SK-N-SH (cell line): Measurements from ENCODE around the gene CSPG4. TPM values are rescaled to one million over a fixed set of nuclear protein-coding genes. Genes with fewer than 3 reads are reported as not detected.
A peak's percentile ranks its signal among the peaks of the same experiment; 100 is the strongest.

Experiments
- CTCF ChIA-PET: fragments of 300-600, 350-600 bp; formaldehyde crosslinking; extraction: SDS; loops from one replicate; lab custom pipeline; 2021; lab: Yijun Ruan, JAX
- POLR2A ChIA-PET: fragments of 350-600 bp; sonication (Branson Sonifier 250); formaldehyde crosslinking; extraction: SDS; loops from one replicate; lab custom pipeline; 2020; ENCODE audit warnings: antibody characterized with exemption, inconsistent platforms; lab: Yijun Ruan, JAX
- DNase-seq: peaks from one replicate; pipeline ENCODE4 v3.0.0; 2012
- H2AFZ ChIP-seq: fragments of 200-600 bp; sonication (generic); 2 replicates; pipeline ENCODE4 v1.8.1; 2016; ENCODE audit warnings: antibody characterized with exemption, mild to moderate bottlenecking, low read depth
- H3F3A ChIP-seq: fragments of 200-600 bp; sonication (generic); replicated peaks from 2 replicates; pipeline ENCODE3; 2016; ENCODE audit warnings: antibody characterized with exemption, mild to moderate bottlenecking; ENCODE audit not compliant: insufficient read depth
- H3K27ac ChIP-seq, 2 experiments: fragments of 200-500 bp in 1 of 2; fragments of 200-600 bp in 1 of 2; sonication (Bioruptor generic) in 1 of 2; sonication (generic), shearing (Covaris generic) in 1 of 2; 2 replicates each; pipeline versions ENCODE4 v1.5.1 to v1.6.1; 2014 to 2016; ENCODE audit warnings: low read depth in 2 of 2, inconsistent platforms in 1 of 2, low read length in 1 of 2, mild to moderate bottlenecking in 1 of 2, mixed read lengths in 1 of 2
- H3K27me3 ChIP-seq: fragments of 200-600 bp; sonication (generic), shearing (Covaris generic); 2 replicates; pipeline ENCODE4 v1.6.1; 2016; ENCODE audit warnings: mixed run types; ENCODE audit not compliant: insufficient read depth
- H3K36me3 ChIP-seq, 2 experiments: fragments of 200-500 bp in 1 of 2; fragments of 200-600 bp in 1 of 2; sonication (Bioruptor generic) in 1 of 2; sonication (generic) in 1 of 2; replicated peaks in 1 of 2; 2 replicates each; pipeline versions ENCODE3 to v1.5.1; 2014 to 2016; ENCODE audit warnings: low read length in 1 of 2, mild to moderate bottlenecking in 1 of 2; ENCODE audit not compliant: insufficient read depth in 2 of 2, control insufficient read depth in 1 of 2
- H3K4me1 ChIP-seq, 2 experiments: fragments of 200-500 bp in 1 of 2; fragments of 200-600 bp in 1 of 2; sonication (Bioruptor generic) in 1 of 2; sonication (generic), shearing (Covaris generic) in 1 of 2; 2 replicates each; pipeline versions ENCODE4 v1.5.1 to v1.6.1; 2014 to 2016; ENCODE audit warnings: low read depth in 1 of 2, low read length in 1 of 2, mixed run types in 1 of 2; ENCODE audit not compliant: insufficient read depth in 2 of 2, control insufficient read depth in 1 of 2
- H3K4me2 ChIP-seq: fragments of 200-600 bp; sonication (generic), shearing (Covaris generic); 2 replicates; pipeline ENCODE4 v1.6.1; 2017; ENCODE audit warnings: mixed run types
- H3K4me3 ChIP-seq, 2 experiments: fragments of 200-500 bp in 1 of 2; fragments of 200-600 bp in 1 of 2; sonication (Bioruptor generic) in 1 of 2; sonication (generic), shearing (Covaris generic) in 1 of 2; 2 replicates each; pipeline versions ENCODE4 v1.5.1 to v1.8.1; 2014 to 2016; ENCODE audit warnings: low read depth in 2 of 2, inconsistent platforms in 1 of 2, low read length in 1 of 2, mild to moderate bottlenecking in 1 of 2, mixed read lengths in 1 of 2, moderate library complexity in 1 of 2
- H3K79me2 ChIP-seq: fragments of 200-600 bp; sonication (generic); 2 replicates; pipeline ENCODE4 v1.8.1; 2017; ENCODE audit warnings: mild to moderate bottlenecking; ENCODE audit not compliant: insufficient read depth
- H3K9ac ChIP-seq: fragments of 200-600 bp; sonication (generic); 2 replicates; pipeline ENCODE4 v1.6.1; 2017; ENCODE audit warnings: mixed run types
- H3K9me2 ChIP-seq: fragments of 200-600 bp; sonication (generic); 2 replicates; pipeline ENCODE4 v1.6.1; 2017; ENCODE audit warnings: mixed run types
- H3K9me3 ChIP-seq: fragments of 200-600 bp; sonication (generic); 2 replicates; pipeline ENCODE4 v1.6.1; 2017; ENCODE audit warnings: mixed run types, mild to moderate bottlenecking, moderate library complexity
- H4K20me1 ChIP-seq: fragments of 200-600 bp; sonication (generic); 2 replicates; pipeline ENCODE4 v1.6.1; 2017; ENCODE audit warnings: mild to moderate bottlenecking, mixed run types; ENCODE audit not compliant: insufficient read depth
- CHD2 ChIP-seq: fragments of 150-350 bp; IDR thresholded peaks from 2 replicates; pipeline ENCODE4 v1.6.1; 2018; ENCODE audit warnings: low read length; ENCODE audit not compliant: partially characterized antibody
- EZH2phosphoT487 ChIP-seq: fragments of 200-600 bp; sonication (generic); IDR thresholded peaks from 2 replicates; pipeline ENCODE4 v1.6.1; 2017; ENCODE audit warnings: low read depth, mixed run types, mild to moderate bottlenecking, antibody characterized with exemption, moderate library complexity, borderline replicate concordance
- FOXJ3 ChIP-seq: sonication (generic); formaldehyde crosslinking; IDR thresholded peaks from 2 replicates; pipeline ENCODE4 v1.5.1; 2020; ENCODE audit warnings: mild to moderate bottlenecking, missing genetic modification reagents
- FOXM1 ChIP-seq: IDR thresholded peaks from 2 replicates; pipeline ENCODE4 v1.4.0; 2012; ENCODE audit warnings: low read depth, mild to moderate bottlenecking
- RAD21 ChIP-seq: IDR thresholded peaks from 2 replicates; pipeline ENCODE4 v1.6.1; 2012; ENCODE audit warnings: mild to moderate bottlenecking, low read length
- RCOR1 ChIP-seq: fragments of 150-350 bp; IDR thresholded peaks from 2 replicates; pipeline ENCODE4 v1.6.1; 2017; ENCODE audit warnings: antibody characterized with exemption, low read length
- REST ChIP-seq: IDR thresholded peaks from 2 replicates; pipeline ENCODE4 v1.6.1; 2012; ENCODE audit warnings: mild to moderate bottlenecking, low read depth, low read length, moderate library complexity
- RFX5 ChIP-seq: IDR thresholded peaks from 2 replicates; pipeline ENCODE4 v1.6.1; 2012; ENCODE audit warnings: mild to moderate bottlenecking, improper control_type of control experiment, low read length
- RXRA ChIP-seq: IDR thresholded peaks from 2 replicates; pipeline ENCODE4 v1.4.0; 2012; ENCODE audit warnings: low read depth, mild to moderate bottlenecking, borderline replicate concordance
- SIN3A ChIP-seq: IDR thresholded peaks from 2 replicates; pipeline ENCODE4 v1.6.1; 2012; ENCODE audit warnings: low read depth, mild to moderate bottlenecking, low read length, moderate library complexity, borderline replicate concordance
- SMC3 ChIP-seq: IDR thresholded peaks from 2 replicates; pipeline ENCODE4 v1.6.1; 2012; ENCODE audit warnings: low read depth, low read length, improper control_type of control experiment
- TCF12 ChIP-seq: IDR thresholded peaks from 2 replicates; pipeline ENCODE4 v1.4.0; 2012
- YY1 ChIP-seq: IDR thresholded peaks from 2 replicates; pipeline ENCODE4 v1.4.0; 2012; ENCODE audit warnings: low read depth, mild to moderate bottlenecking
- WGBS: methylation state at CpG from one replicate; pipeline ENCODE4 v1.1.6; 2017; ENCODE audit warnings: low lambda C conversion rate; 5-methylcytosine and 5-hydroxymethylcytosine counted together
- polyA plus RNA-seq, 3 experiments: library from polyadenylated mRNA; depleted of rRNA; stranded (reverse); fragments of >200 nt; gene quantifications; 2 replicates each; pipeline ENCODE4 v1.2.3, GENCODE V29; 2012
- TF ChIP-seq, protein P1 (sequence below): IDR thresholded peaks from 2 replicates; pipeline ENCODE4 v1.4.0; 2012; ENCODE audit warnings: low read depth, borderline replicate concordance
- TF ChIP-seq, protein P2 (sequence below): fragments of 150-350 bp; IDR thresholded peaks from 2 replicates; pipeline ENCODE4 v1.6.1; 2016; ENCODE audit warnings: mild to moderate bottlenecking, low read depth, low read length

Gene CSPG4
- polyA plus RNA-seq, 1 of the 3 experiments (the other 2 are of a cell fraction) = 0.35 TPM

GRCh38 chr15:75662823-75663519 is 49.7 kb downstream of the CSPG4 start:
- H3F3A ChIP-seq = peaks cover 29% of the 10 kb centered on the region
- no peaks in the 10 kb centered on the region for H3K27me3 ChIP-seq
- H3K9ac ChIP-seq = no peak overlapping the region
- CTCF ChIA-PET = interaction anchor here (1.9 kb wide), 1 partner anchor 295 kb away, joined by 5 read pairs; no protein-coding TSS in a partner anchor
- DNase-seq = no peak
- no peak overlapping the region for H3K4me2 ChIP-seq
- 97% methylated on average over 9 of the region's 9 CpGs for WGBS
- POLR2A ChIA-PET = no interaction called here
- H3K4me1 ChIP-seq = peaks cover 34% of the 10 kb centered on the region in 2 experiments; a peak in 3 of 4 replicates
- H4K20me1 ChIP-seq = no peaks in the 10 kb centered on the region
- TF ChIP-seq RCOR1 = no peak
- TF ChIP-seq RAD21 = no peak
- TF ChIP-seq EZH2phosphoT487 = no peak
- no peak for TF ChIP-seq FOXM1
- no peak for TF ChIP-seq RFX5
- TF ChIP-seq REST = no peak
- no peak for TF ChIP-seq CHD2
- TF ChIP-seq RXRA = no peak
- H3K79me2 ChIP-seq = peaks cover 33% of the 10 kb centered on the region
- H2AFZ ChIP-seq = no peak overlapping the region
- H3K9me2 ChIP-seq = no peaks in the 10 kb centered on the region
- H3K9me3 ChIP-seq = no peaks in the 10 kb centered on the region
- H3K27ac ChIP-seq = no peak overlapping the region
- H3K4me3 ChIP-seq = no peak overlapping the region
- H3K36me3 ChIP-seq = peaks cover 0 to 5% of the 10 kb centered on the region in 2 experiments

- peaks cover 0 to 12% of the 10 kb centered on the region in 2 experiments for H3K36me3 ChIP-seq
- WGBS = 78% methylated on average over 3 of the region's 3 CpGs
- peak overlapping the region; percentile 77 to 96; a peak in 3 of 4 replicates for H3K27ac ChIP-seq
- peaks cover 27% of the 10 kb centered on the region; the same call in 1 of the 2 replicates for H3K79me2 ChIP-seq
- no peak overlapping the region for H3K4me3 ChIP-seq
- H3F3A ChIP-seq = peaks cover 29% of the 10 kb centered on the region
- TF ChIP-seq EZH2phosphoT487 (no peak), YY1 (no peak), REST (no peak), FOXJ3 (no peak), SMC3 (no peak), TCF12 (no peak), SIN3A (no peak), CHD2 (no peak)
- TF ChIP-seq, protein P1, sequence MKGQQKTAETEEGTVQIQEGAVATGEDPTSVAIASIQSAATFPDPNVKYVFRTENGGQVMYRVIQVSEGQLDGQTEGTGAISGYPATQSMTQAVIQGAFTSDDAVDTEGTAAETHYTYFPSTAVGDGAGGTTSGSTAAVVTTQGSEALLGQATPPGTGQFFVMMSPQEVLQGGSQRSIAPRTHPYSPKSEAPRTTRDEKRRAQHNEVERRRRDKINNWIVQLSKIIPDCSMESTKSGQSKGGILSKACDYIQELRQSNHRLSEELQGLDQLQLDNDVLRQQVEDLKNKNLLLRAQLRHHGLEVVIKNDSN = no peak
- TF ChIP-seq, protein P2, sequence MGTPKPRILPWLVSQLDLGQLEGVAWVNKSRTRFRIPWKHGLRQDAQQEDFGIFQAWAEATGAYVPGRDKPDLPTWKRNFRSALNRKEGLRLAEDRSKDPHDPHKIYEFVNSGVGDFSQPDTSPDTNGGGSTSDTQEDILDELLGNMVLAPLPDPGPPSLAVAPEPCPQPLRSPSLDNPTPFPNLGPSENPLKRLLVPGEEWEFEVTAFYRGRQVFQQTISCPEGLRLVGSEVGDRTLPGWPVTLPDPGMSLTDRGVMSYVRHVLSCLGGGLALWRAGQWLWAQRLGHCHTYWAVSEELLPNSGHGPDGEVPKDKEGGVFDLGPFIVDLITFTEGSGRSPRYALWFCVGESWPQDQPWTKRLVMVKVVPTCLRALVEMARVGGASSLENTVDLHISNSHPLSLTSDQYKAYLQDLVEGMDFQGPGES = no peak
- H3K9me3 ChIP-seq = no peaks in the 10 kb centered on the region
- ChIA-PET POLR2A (interaction anchor here (1.8 kb wide), 1 partner anchor 14 kb away, joined by 6 read pairs; the partner anchor contains the start of gene SNX33), CTCF (interaction anchor here (1.6 to 3.2 kb wide), 3 partner anchors 11 to 294 kb away, joined by 4 to 22 read pairs (median 5); partner anchors contain the start of gene SNX33)
- peak overlapping the region; percentile 72 for H3K9ac ChIP-seq
- no peaks in the 10 kb centered on the region for H3K9me2 ChIP-seq
- no peaks in the 10 kb centered on the region for H4K20me1 ChIP-seq
- no peaks in the 10 kb centered on the region for H3K27me3 ChIP-seq
- peak overlapping the region; percentile 49; the same call in 1 of the 2 replicates for H3K4me2 ChIP-seq
- DNase-seq = no peak
- H2AFZ ChIP-seq = no peak overlapping the region
- H3K4me1 ChIP-seq = peaks cover 24 to 34% of the 10 kb centered on the region in 2 experiments; a peak in 3 of 4 replicates
These were observed 50.9 kb downstream of the CSPG4 start for GRCh38 chr15:75661756-75662140.
